Measurements from ENCODE around the gene REC8.

GRCh38 chr14:24167469-24168114 is 4.3 kb upstream of the REC8 start:
- TF ChIP-seq CTCF (IDR thresholded peaks at IDR 0.05) (no peak), EP300 (IDR thresholded peaks at IDR 0.05) (no peak), POLR2A (IDR thresholded peaks at IDR 0.05) (no peak)

All from ovary (tissue), 3 donors.